HepG2 (cell line): ENCODE results near the gene OPA3. TPM values are rescaled to one million over a fixed set of nuclear protein-coding genes. Genes with fewer than 3 reads are reported as not detected.
A peak's percentile ranks its signal among the peaks of the same experiment; 100 is the strongest.

ENCODE experiments used
- AGO2 ChIP-seq: fragments of 200-400 bp; formaldehyde crosslinking; optimal IDR thresholded peaks from 2 replicates; pipeline ENCODE3; 2017; ENCODE audit warnings: mild to moderate bottlenecking, low read depth, low read length, moderate library complexity
- CBFB ChIP-seq: sonication (generic); formaldehyde crosslinking; IDR thresholded peaks from 2 replicates; pipeline ENCODE4 v1.4.0; 2020; ENCODE audit warnings: missing genetic modification reagents
- GLI4 ChIP-seq: sonication (generic); formaldehyde crosslinking; IDR thresholded peaks from 2 replicates; pipeline ENCODE4 v1.5.1; 2020; ENCODE audit warnings: missing genetic modification reagents, mild to moderate bottlenecking, moderate library complexity, borderline replicate concordance
- HNRNPUL1 ChIP-seq: fragments of 200-400 bp; formaldehyde crosslinking; IDR thresholded peaks from 2 replicates; pipeline ENCODE4 v1.6.1; 2017; ENCODE audit warnings: low read depth, mild to moderate bottlenecking, low read length, moderate library complexity
- NAIF1 ChIP-seq: sonication (generic); formaldehyde crosslinking; IDR thresholded peaks from 2 replicates; pipeline ENCODE4 v1.5.0; 2020; ENCODE audit warnings: mild to moderate bottlenecking, missing genetic modification reagents, borderline replicate concordance
- PITX1 ChIP-seq: sonication (generic); formaldehyde crosslinking; IDR thresholded peaks from 2 replicates; pipeline ENCODE4 v1.5.1; 2020; ENCODE audit warnings: mild to moderate bottlenecking, missing genetic modification reagents
- POLR2AphosphoS5 ChIP-seq: IDR thresholded peaks from 2 replicates; pipeline ENCODE4 v1.6.1; 2012; ENCODE audit warnings: low read depth, low read length
- PTBP1 ChIP-seq: fragments of 200-400 bp; formaldehyde crosslinking; IDR thresholded peaks from 2 replicates; pipeline ENCODE4 v1.6.1; 2018; ENCODE audit warnings: low read length, low read depth; ENCODE audit not compliant: poor library complexity, severe bottlenecking
- RFXAP ChIP-seq: sonication (generic); formaldehyde crosslinking; IDR thresholded peaks from 2 replicates; pipeline ENCODE4 v1.4.0; 2020; ENCODE audit warnings: missing genetic modification reagents, borderline replicate concordance
- SKIL ChIP-seq: sonication (generic); formaldehyde crosslinking; IDR thresholded peaks from 2 replicates; pipeline ENCODE4 v1.8.0; 2022; ENCODE audit warnings: missing genetic modification reagents, mild to moderate bottlenecking, moderate library complexity, borderline replicate concordance
- TARDBP ChIP-seq: sonication (generic); formaldehyde crosslinking; IDR thresholded peaks from 2 replicates; pipeline ENCODE4 v1.8.0; 2022; ENCODE audit warnings: mild to moderate bottlenecking, missing genetic modification reagents
- TBP ChIP-seq: sonication (generic); formaldehyde crosslinking; IDR thresholded peaks from 2 replicates; pipeline ENCODE4 v1.5.0; 2020; ENCODE audit warnings: missing genetic modification reagents
- XRCC5 ChIP-seq: fragments of 200-400 bp; formaldehyde crosslinking; optimal IDR thresholded peaks from 2 replicates; pipeline ENCODE3; 2017; ENCODE audit warnings: mild to moderate bottlenecking, low read length
- ZBTB43 ChIP-seq: sonication (generic); formaldehyde crosslinking; conservative IDR thresholded peaks from 2 replicates; pipeline ENCODE4 v1.4.0; 2020; ENCODE audit warnings: missing genetic modification reagents
- ZFY ChIP-seq: sonication (generic); formaldehyde crosslinking; IDR thresholded peaks from 2 replicates; pipeline ENCODE4 v1.4.0; 2020; ENCODE audit warnings: missing genetic modification reagents
- ZNF34 ChIP-seq: sonication (generic); formaldehyde crosslinking; IDR thresholded peaks from 2 replicates; pipeline ENCODE4 v1.4.0; 2020; ENCODE audit warnings: mild to moderate bottlenecking, missing genetic modification reagents, borderline replicate concordance
- ZNF451 ChIP-seq: sonication (generic); formaldehyde crosslinking; IDR thresholded peaks from 2 replicates; pipeline ENCODE4 v1.5.0; 2020; ENCODE audit warnings: mild to moderate bottlenecking, missing genetic modification reagents
- polyA plus RNA-seq, 8 experiments: library from polyadenylated mRNA; depleted of rRNA in 3 of 8; stranded (reverse) in 7 of 8; unstranded in 1 of 8; fragments of >200 nt; fragmentation: Illumina TruSeq in 4 of 8; extraction: Trizol in 4 of 8; gene quantifications; 2 replicates each; pipeline versions ENCODE4 v1.2.1 to v1.2.3, GENCODE V29; 2011 to 2016; ENCODE audit warnings: low read depth in 4 of 8, missing spikeins in 1 of 8, mixed read lengths in 1 of 8; ENCODE audit not compliant: insufficient read depth in 1 of 8
- total RNA-seq, 5 experiments: library from RNA; depleted of rRNA; stranded (reverse); fragments of >200 nt; fragmentation: Illumina TruSeq; extraction: Trizol; gene quantifications; 2 replicates each; pipeline ENCODE4 v1.2.3, GENCODE V29; 2016; ENCODE audit warnings: low read depth in 1 of 5
- TF ChIP-seq, protein P1 (sequence below): sonication (generic); formaldehyde crosslinking; IDR thresholded peaks from 2 replicates; pipeline ENCODE4 v1.5.0; 2020; ENCODE audit warnings: missing genetic modification reagents
- TF ChIP-seq, protein P2 (sequence below): IDR thresholded peaks from 2 replicates; pipeline ENCODE4 v1.6.1; 2016; ENCODE audit warnings: missing biosample characterization, missing genetic modification reagents, low read depth
- TF ChIP-seq, protein P3 (sequence below), 2 experiments: IDR thresholded peaks; 2 replicates each; pipeline ENCODE4 v1.6.1; 2011 to 2012; ENCODE audit warnings: low read length in 2 of 2, borderline replicate concordance in 1 of 2, low read depth in 1 of 2, mild to moderate bottlenecking in 1 of 2, moderate library complexity in 1 of 2

OPA3 gene
- total and polyA plus RNA-seq, 2 of the 13 experiments (the other 11 are each of a cell fraction or from before 2014, with no cell fraction given): 8.3 to 17.7 TPM

DNA sequence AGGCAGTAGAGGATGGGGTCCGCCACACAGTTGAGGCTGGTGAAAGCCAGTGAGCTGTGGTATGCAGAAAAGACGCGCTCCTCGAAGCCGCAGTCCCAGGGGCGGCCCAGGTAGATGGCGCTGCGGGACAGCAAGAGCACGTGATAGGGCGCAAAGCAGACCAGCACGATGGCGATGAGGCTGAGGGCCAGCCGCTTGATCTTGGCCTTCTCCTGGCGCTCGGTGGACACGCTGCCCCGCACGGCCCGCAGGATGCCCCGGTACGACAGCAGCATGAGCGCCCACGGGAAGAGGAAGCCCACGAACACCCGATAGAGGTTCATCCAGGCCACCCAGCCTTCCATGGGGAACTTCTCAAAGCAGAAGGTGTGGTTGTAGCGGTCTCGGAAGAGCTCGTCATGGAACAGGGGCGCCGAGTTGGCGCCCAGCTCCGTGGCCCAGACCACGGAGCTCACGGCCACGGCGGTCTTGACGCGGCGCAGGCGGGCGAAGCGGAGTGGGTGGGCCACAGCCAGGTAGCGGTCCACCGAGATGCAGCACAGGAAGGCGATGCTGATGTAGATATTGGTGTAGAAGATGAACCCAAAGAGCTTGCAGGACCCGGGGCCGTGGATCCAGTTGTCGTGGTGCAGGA, 6.5 kb upstream of the OPA3 start (continued):
- TF ChIP-seq PITX1 (CRISPR knock-in tag) (peak; percentile 72), CBFB (CRISPR knock-in tag) (peak; percentile 86), PTBP1 (peak; percentile 26), XRCC5 (peak; percentile 84), AGO2 (no peak), GLI4 (CRISPR knock-in tag) (peak; percentile 88; the same call in 1 of the 2 replicates), ZNF34 (CRISPR knock-in tag) (no peak), ZNF451 (CRISPR knock-in tag) (peak; percentile 56; the same call in 1 of the 2 replicates), NAIF1 (CRISPR knock-in tag) (no peak), ZFY (CRISPR knock-in tag) (peak; percentile 79), ZBTB43 (no peak), HNRNPUL1 (no peak), TARDBP (CRISPR knock-in tag) (peak; percentile 72), POLR2AphosphoS5 (no peak), TBP (CRISPR knock-in tag) (no peak), SKIL (CRISPR knock-in tag) (0 out of 2 replicates have a peak, but pooled peaks have one; percentile 19), RFXAP (CRISPR knock-in tag) (peak; percentile 38; the same call in 1 of the 2 replicates)
- TF ChIP-seq, protein P1, sequence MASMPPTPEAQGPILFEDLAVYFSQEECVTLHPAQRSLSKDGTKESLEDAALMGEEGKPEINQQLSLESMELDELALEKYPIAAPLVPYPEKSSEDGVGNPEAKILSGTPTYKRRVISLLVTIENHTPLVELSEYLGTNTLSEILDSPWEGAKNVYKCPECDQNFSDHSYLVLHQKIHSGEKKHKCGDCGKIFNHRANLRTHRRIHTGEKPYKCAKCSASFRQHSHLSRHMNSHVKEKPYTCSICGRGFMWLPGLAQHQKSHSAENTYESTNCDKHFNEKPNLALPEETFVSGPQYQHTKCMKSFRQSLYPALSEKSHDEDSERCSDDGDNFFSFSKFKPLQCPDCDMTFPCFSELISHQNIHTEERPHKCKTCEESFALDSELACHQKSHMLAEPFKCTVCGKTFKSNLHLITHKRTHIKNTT: no peak
- TF ChIP-seq, protein P2, sequence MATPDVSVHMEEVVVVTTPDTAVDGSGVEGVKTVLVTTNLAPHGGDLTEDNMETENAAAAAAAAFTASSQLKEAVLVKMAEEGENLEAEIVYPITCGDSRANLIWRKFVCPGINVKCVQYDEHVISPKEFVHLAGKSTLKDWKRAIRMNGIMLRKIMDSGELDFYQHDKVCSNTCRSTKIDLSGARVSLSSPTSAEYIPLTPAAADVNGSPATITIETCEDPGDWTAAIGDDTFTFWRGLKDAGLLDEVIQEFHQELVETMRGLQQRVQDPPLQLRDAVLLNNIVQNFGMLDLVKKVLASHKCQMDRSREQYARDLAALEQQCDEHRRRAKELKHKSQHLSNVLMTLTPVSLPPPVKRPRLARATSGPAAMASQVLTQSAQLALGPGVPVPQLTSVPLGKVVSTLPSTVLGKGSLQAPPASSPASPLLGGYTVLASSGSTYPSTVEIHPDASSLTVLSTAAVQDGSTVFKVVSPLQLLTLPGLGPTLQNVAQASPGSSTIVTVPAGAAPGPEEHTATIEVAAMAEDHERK (CRISPR knock-in tag): no peak
- TF ChIP-seq, protein P3, sequence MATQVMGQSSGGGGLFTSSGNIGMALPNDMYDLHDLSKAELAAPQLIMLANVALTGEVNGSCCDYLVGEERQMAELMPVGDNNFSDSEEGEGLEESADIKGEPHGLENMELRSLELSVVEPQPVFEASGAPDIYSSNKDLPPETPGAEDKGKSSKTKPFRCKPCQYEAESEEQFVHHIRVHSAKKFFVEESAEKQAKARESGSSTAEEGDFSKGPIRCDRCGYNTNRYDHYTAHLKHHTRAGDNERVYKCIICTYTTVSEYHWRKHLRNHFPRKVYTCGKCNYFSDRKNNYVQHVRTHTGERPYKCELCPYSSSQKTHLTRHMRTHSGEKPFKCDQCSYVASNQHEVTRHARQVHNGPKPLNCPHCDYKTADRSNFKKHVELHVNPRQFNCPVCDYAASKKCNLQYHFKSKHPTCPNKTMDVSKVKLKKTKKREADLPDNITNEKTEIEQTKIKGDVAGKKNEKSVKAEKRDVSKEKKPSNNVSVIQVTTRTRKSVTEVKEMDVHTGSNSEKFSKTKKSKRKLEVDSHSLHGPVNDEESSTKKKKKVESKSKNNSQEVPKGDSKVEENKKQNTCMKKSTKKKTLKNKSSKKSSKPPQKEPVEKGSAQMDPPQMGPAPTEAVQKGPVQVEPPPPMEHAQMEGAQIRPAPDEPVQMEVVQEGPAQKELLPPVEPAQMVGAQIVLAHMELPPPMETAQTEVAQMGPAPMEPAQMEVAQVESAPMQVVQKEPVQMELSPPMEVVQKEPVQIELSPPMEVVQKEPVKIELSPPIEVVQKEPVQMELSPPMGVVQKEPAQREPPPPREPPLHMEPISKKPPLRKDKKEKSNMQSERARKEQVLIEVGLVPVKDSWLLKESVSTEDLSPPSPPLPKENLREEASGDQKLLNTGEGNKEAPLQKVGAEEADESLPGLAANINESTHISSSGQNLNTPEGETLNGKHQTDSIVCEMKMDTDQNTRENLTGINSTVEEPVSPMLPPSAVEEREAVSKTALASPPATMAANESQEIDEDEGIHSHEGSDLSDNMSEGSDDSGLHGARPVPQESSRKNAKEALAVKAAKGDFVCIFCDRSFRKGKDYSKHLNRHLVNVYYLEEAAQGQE (IDR thresholded peaks at IDR 0.05; ENCODE audit: borderline replicate concordance in 1 of 2, low read depth in 1 of 2, low read length in 2 of 2): no peak
